ENCODE measurements around the gene KCTD5.
A peak's percentile ranks its signal among the peaks of the same experiment; 100 is the strongest.

Gene KCTD5

GRCh38 chr16:2749476-2749875 lies 67.2 kb downstream of the KCTD5 start:
- DNase-seq (no peak), ATAC-seq (no peak)
- Mint-ChIP-seq H3K27ac (no peak overlapping the region), H3K9me3 (no peaks in the 10 kb centered on the region), H3K4me1 (peaks cover 29% of the 10 kb centered on the region), H3K36me3 (ENCODE audit: low read depth) (peaks cover 21% of the 10 kb centered on the region), H3K4me3 (no peak overlapping the region), H3K27me3 (no peaks in the 10 kb centered on the region)

GRCh38 chr16:2749936-2750335 lies 67.6 kb downstream of the KCTD5 start:
- H3K36me3 Mint-ChIP-seq (ENCODE audit: low read depth): peaks cover 26% of the 10 kb centered on the region
- ATAC-seq (no peak), DNase-seq (no peak)
- H3K27me3 Mint-ChIP-seq: no peaks in the 10 kb centered on the region
- H3K9me3 Mint-ChIP-seq: no peaks in the 10 kb centered on the region
- H3K4me1 Mint-ChIP-seq: peaks cover 34% of the 10 kb centered on the region
- H3K4me3 Mint-ChIP-seq: peak overlapping the region; percentile 94
- no peak overlapping the region for H3K27ac Mint-ChIP-seq

DNA sequence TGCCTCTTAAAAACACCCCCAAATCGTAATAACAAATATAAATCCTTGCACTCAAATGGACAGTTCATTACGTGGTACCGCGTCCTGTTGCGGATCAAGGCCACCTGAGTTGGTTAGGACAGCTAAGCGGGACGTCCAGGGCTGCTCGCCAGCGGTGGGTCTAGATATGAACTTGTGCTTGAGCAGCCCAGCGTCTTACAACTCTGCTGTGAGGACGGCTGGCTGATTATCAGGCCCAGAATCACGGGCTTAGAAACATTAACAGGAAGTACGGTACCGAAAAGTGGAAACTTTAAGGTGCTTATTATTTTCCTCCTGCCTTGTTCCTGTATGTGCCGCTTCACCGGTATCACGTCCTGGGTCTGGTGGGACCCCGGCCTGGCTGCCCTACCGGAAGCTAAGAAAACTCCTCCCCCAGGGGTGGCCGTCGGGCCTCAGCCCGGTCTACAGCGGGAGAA lies 69.3 kb downstream of the KCTD5 start:
- H3K4me1 Mint-ChIP-seq: peaks cover 49% of the 10 kb centered on the region
- peak; percentile 27 for ATAC-seq
- peak overlapping the region; percentile 94 for H3K4me3 Mint-ChIP-seq
- H3K27ac Mint-ChIP-seq: peak overlapping the region; percentile 96
- no peaks in the 10 kb centered on the region for H3K9me3 Mint-ChIP-seq
- peak; percentile 24 for DNase-seq
- no peaks in the 10 kb centered on the region for H3K27me3 Mint-ChIP-seq
- H3K36me3 Mint-ChIP-seq (ENCODE audit: low read depth): peaks cover 38% of the 10 kb centered on the region

DNA sequence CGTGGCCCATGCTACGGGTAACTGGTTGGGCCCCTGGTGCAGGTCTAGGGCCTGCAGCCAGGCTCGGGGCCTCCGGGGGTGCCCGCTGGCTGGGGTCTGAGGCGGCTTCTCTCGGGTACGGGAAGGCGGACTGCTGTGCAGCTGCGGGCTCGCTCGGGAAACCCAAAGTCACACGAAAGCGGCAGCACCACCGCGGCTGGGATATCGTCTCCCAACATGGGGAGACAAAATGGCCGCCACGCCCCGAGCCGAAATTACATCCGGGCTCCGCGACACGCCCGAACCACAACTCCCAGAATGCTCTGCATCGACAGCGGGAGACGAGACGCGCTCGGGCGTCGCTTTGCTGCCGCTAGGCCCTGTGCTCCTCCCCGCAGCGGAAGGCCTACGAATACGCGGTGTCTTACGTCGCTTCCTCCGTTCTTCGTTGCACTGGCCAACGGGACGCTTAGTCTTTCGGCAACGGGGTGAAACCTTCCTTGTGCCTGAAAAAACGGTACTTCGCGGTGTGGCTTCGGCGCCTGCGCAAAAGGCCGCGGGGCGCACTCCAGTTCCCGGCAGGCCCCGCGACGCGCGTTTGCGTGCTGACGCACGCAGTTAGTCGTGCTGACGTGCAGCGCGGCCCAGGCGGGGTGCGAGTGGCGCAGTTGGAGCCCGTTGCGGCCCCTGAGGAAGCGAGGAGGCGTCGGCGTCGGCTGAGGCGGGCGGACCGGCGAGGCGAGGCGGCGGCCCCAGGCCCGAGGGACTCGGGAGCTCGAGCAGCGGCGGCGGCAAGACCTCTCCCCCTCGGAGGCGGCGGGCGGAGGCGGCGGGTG lies 69.9 kb downstream of the KCTD5 start, which contains the start of gene SRRM2:
Gene SRRM2 (plus strand): TSS at position 604 of the 815 bp plus-strand sequence. CDS start 3,727 bp downstream, outside the sequence.
- peaks cover 55% of the 10 kb centered on the region for H3K4me1 Mint-ChIP-seq

GRCh38 chr16:2752850-2753732 lies 70.8 kb downstream of the KCTD5 start:
- peaks cover 59% of the 10 kb centered on the region for H3K4me1 Mint-ChIP-seq
- no peaks in the 10 kb centered on the region for H3K9me3 Mint-ChIP-seq
- peak overlapping the region; percentile 96 for H3K27ac Mint-ChIP-seq
- ATAC-seq (peak; percentile 44), DNase-seq (peak; percentile 79)
- H3K27me3 Mint-ChIP-seq: no peaks in the 10 kb centered on the region
- H3K4me3 Mint-ChIP-seq: peak overlapping the region; percentile 94
- H3K36me3 Mint-ChIP-seq (ENCODE audit: low read depth): peaks cover 52% of the 10 kb centered on the region

More for the DNA sequence above, 69.9 kb downstream of the KCTD5 start, which contains the start of gene SRRM2:
- peak; percentile 94 for DNase-seq
- Mint-ChIP-seq H3K4me3 (peak within 1 kb of the TSS; percentile 94), H3K36me3 (ENCODE audit: low read depth) (peaks cover 45% of the 10 kb centered on the region), H3K27ac (peak within 1 kb of the TSS; percentile 96), H3K27me3 (no peaks in the 10 kb centered on the region), H3K9me3 (no peaks in the 10 kb centered on the region)
- ATAC-seq: peak; percentile 95

GRCh38 chr16:2753733-2754020 lies 71.4 kb downstream of the KCTD5 start:
- peaks cover 59% of the 10 kb centered on the region for H3K4me1 Mint-ChIP-seq
- peaks cover 57% of the 10 kb centered on the region for H3K36me3 Mint-ChIP-seq (ENCODE audit: low read depth)
- no peak for ATAC-seq
- no peaks in the 10 kb centered on the region for H3K27me3 Mint-ChIP-seq
- H3K4me3 Mint-ChIP-seq: peak overlapping the region; percentile 94
- H3K27ac Mint-ChIP-seq: peak overlapping the region; percentile 96
- no peak for DNase-seq
- H3K9me3 Mint-ChIP-seq: no peaks in the 10 kb centered on the region

- peak overlapping the region; percentile 94 for H3K4me3 Mint-ChIP-seq
- peaks cover 67% of the 10 kb centered on the region for H3K36me3 Mint-ChIP-seq (ENCODE audit: low read depth)
- H3K4me1 Mint-ChIP-seq: peaks cover 62% of the 10 kb centered on the region
- H3K27me3 Mint-ChIP-seq: no peaks in the 10 kb centered on the region
- peak overlapping the region; percentile 96 for H3K27ac Mint-ChIP-seq
- no peaks in the 10 kb centered on the region for H3K9me3 Mint-ChIP-seq
- ATAC-seq (no peak), DNase-seq (no peak)
These were observed 72.8 kb downstream of the KCTD5 start for GRCh38 chr16:2755158-2755557.

- DNase-seq (no peak), ATAC-seq (no peak)
- Mint-ChIP-seq H3K27ac (peak overlapping the region; percentile 96), H3K36me3 (ENCODE audit: low read depth) (peaks cover 78% of the 10 kb centered on the region), H3K4me3 (peak overlapping the region; percentile 94), H3K4me1 (peaks cover 56% of the 10 kb centered on the region), H3K9me3 (no peaks in the 10 kb centered on the region), H3K27me3 (no peaks in the 10 kb centered on the region)
These were observed 74.1 kb downstream of the KCTD5 start for GRCh38 chr16:2756288-2757015.

DNA sequence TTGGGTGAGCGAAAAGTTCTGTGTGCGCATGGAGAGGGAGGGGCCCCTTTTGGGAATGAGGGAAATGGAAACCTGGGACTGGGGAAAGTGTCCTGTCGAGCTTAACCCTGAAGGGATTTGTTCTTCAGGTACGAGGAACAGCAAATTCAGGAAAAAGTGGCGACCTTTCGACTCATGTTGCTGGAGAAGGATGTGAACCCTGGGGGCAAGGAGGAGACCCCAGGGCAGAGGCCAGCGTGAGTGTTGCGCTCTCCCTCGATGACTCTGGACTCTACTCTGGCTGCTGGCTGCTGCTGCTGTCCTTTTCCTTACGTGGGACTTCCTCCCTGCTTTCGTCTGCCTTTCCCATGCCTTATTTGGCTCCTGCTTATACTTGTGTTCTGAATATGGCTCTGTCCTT lies 75.0 kb downstream of the KCTD5 start:
- Mint-ChIP-seq H3K36me3 (ENCODE audit: low read depth) (peaks cover 86% of the 10 kb centered on the region), H3K4me3 (no peak overlapping the region), H3K9me3 (no peaks in the 10 kb centered on the region), H3K27ac (peak overlapping the region; percentile 32), H3K4me1 (peaks cover 48% of the 10 kb centered on the region), H3K27me3 (no peaks in the 10 kb centered on the region)
- DNase-seq (no peak), ATAC-seq (no peak)

Measured in activated naive CD8-positive, alpha-beta T cell treated with anti-CD3 and anti-CD28 coated beads, Interleukin-2, amount 50 U/mL, for 24 hours (primary cell).